ENCODE results near the gene PNPO. TPM values are rescaled to one million over a fixed set of nuclear protein-coding genes. Genes with fewer than 3 reads are reported as not detected.
"Not testable (repeated sequence)": the region's sequence is repeated elsewhere in the genome, so short reads cannot be mapped to it uniquely, and the experiment has no call there.

The PNPO gene
- total RNA-seq, 2 experiments from 2014 or later: 28.0 to 30.4 TPM

- Mint-ChIP-seq H3K4me3 (no peak overlapping the region), H3K27me3 (no peaks in the 10 kb centered on the region), H3K36me3 (peaks cover 19% of the 10 kb centered on the region), H3K9me3 (ENCODE audit: low read depth) (no peaks in the 10 kb centered on the region), H3K27ac (no peak overlapping the region), H3K4me1 (peaks cover 14% of the 10 kb centered on the region)
- DNase-seq (no peak), ATAC-seq (no peak)
- CTCF ChIA-PET: interaction anchor here (0.6 to 1.6 kb wide), 3 partner anchors 16 to 227 kb away, joined by 3 to 5 read pairs (median 3); partner anchors contain the start of gene PNPO
Observed at GRCh38 chr17:47925678-47925988, 15.7 kb upstream of the PNPO start.

GRCh38 chr17:47927821-47928400 lies 13.5 kb upstream of the PNPO start:
- H3K27me3 Mint-ChIP-seq: no peaks in the 10 kb centered on the region
- CTCF ChIA-PET: no interaction called here

GRCh38 chr17:47928415-47928814 lies 13.0 kb upstream of the PNPO start:
- CTCF ChIA-PET: interaction anchor here (0.7 kb wide), 1 partner anchor 1837 kb away, joined by 3 read pairs; no protein-coding TSS in a partner anchor
- peaks cover 18% of the 10 kb centered on the region for H3K4me1 Mint-ChIP-seq
- no peak overlapping the region for H3K4me3 Mint-ChIP-seq
- H3K27ac Mint-ChIP-seq: no peak overlapping the region
- ATAC-seq (no peak), DNase-seq (no peak)
- H3K27me3 Mint-ChIP-seq: no peaks in the 10 kb centered on the region
- no peaks in the 10 kb centered on the region for H3K9me3 Mint-ChIP-seq (ENCODE audit: low read depth)
- H3K36me3 Mint-ChIP-seq: peaks cover 15% of the 10 kb centered on the region

More at GRCh38 chr17:47927821-47928400, 13.5 kb upstream of the PNPO start:
- H3K9me3 Mint-ChIP-seq (ENCODE audit: low read depth): no peaks in the 10 kb centered on the region
- H3K4me1 Mint-ChIP-seq: peaks cover 18% of the 10 kb centered on the region
- H3K27ac Mint-ChIP-seq: no peak overlapping the region
- no peak overlapping the region for H3K4me3 Mint-ChIP-seq
- DNase-seq: no peak
- no peak for ATAC-seq
- peaks cover 15% of the 10 kb centered on the region for H3K36me3 Mint-ChIP-seq

DNA sequence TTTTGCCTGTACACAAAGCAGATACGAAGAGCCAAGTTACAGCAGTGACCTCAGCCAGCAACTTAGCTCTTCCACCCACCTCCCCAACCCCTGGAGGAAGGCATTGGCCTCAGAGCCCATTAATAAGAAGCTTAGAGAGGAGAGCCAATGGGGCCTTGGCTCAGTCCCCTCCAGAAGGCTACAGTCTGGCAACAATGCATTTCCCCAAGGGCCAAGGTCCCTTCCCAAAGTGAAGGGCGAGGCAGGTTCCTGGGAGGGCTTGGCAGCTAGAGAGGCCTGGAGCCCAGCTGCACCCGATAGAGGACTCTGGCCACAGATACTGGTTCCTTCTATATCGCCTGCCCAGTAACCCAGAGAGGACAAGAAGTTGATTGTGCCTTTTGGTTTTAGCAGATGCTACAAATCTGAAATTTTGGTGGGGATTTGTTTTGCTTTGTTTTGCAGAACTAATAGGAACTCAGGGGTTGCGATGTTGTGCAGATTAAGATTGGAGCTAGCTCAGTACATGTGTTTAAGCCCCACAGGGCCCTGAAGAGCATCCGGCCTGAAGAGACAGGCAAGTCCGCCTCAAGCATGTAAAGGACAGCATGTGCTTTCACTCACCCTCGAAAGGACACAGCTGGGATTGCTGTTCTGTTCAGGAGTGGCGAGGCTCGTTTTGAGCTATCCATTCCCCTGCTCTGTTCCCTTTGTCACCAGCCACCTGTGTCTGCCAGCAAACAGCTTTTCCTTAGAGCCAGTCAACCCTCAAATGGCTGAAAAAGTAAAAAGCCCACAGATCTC lies 12.0 kb upstream of the PNPO start:
- Mint-ChIP-seq H3K9me3 (ENCODE audit: low read depth) (no peaks in the 10 kb centered on the region), H3K4me1 (peaks cover 18% of the 10 kb centered on the region), H3K4me3 (no peak overlapping the region), H3K27ac (no peak overlapping the region), H3K27me3 (no peaks in the 10 kb centered on the region), H3K36me3 (peaks cover 15% of the 10 kb centered on the region)
- DNase-seq (no peak), ATAC-seq (no peak)
- CTCF ChIA-PET: interaction anchor here (0.7 to 2.6 kb wide), 4 partner anchors 18 to 1838 kb away, joined by 3 to 11 read pairs (median 3); no protein-coding TSS in a partner anchor

DNA sequence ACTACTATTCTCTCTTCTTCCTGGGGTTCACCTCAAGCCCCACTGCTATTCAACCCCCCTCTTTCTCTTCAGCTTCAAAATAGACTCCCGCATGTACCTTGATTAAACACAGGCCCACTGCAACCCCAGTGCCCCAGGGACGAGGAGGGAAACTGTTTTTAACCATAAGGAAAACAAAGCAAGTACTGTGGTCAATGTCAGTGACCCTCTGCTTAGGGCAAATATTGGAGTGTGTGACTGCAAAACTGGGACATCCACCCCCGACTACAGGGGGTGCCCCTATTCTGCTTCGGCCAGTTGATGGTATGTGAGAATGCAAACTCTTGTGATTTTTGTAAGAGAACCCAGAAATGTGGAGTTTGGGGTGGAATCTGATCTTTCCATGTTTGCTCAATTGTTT lies 9.5 kb upstream of the PNPO start:
- Mint-ChIP-seq H3K27ac (no peak overlapping the region), H3K9me3 (ENCODE audit: low read depth) (no peaks in the 10 kb centered on the region), H3K36me3 (peaks cover 7% of the 10 kb centered on the region), H3K27me3 (no peaks in the 10 kb centered on the region), H3K4me1 (peaks cover 19% of the 10 kb centered on the region), H3K4me3 (no peak overlapping the region)
- DNase-seq: no peak
- CTCF ChIA-PET: interaction anchor here (1.0 to 1.3 kb wide), 4 partner anchors 12 to 39 kb away, joined by 3 to 4 read pairs (median 3); partner anchors contain the start of gene CDK5RAP3
- ATAC-seq: no peak

DNA sequence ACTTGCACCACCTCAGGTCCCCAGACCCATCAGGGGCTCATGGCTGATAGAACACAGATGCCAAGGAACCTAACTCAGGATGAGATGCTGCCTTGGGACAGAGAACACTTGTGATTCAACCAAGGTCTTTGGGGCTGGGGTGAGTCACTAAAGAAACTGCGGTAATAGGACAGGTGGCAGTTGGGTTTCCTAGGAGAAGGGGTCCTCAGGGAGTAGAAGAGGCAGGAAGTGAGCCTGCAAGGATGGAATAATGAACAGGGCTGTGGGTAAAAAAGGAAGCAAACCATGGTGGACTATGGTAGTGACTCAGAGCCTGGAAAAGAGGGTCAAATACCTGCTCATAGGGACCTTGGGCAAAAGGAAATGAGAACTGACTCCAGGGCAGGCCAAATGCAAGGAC lies 6.5 kb upstream of the PNPO start:
- CTCF ChIA-PET: interaction anchor here (2.5 to 3.6 kb wide), 2 partner anchors 11 to 15 kb away, joined by 9 to 23 read pairs; no protein-coding TSS in a partner anchor
- no peak overlapping the region for H3K27ac Mint-ChIP-seq
- no peak for DNase-seq
- H3K4me1 Mint-ChIP-seq: peaks cover 13% of the 10 kb centered on the region
- no peaks in the 10 kb centered on the region for H3K27me3 Mint-ChIP-seq
- H3K9me3 Mint-ChIP-seq (ENCODE audit: low read depth): no peaks in the 10 kb centered on the region
- H3K4me3 Mint-ChIP-seq: no peak overlapping the region
- H3K36me3 Mint-ChIP-seq: peaks cover 1% of the 10 kb centered on the region
- no peak for ATAC-seq

DNA sequence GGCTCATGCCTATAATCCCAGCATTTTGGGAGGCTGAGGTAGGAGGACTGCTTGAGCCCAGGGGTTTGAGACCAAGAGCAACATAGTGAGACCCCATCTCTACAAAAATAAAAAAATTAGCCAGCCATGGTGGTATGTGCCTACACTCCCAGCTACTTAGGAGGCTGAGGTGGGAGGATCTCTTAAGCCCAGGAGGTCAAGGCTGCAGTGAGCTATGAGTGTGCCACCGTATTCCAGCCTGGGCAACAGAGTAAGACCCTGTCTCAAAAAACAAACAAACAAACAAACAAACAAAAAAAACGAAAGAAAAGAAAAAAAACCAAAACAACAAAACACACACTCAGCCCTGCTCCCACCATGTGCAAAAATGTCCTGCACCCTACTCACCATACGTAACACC lies 5.9 kb upstream of the PNPO start:
- not testable (repeated sequence) for DNase-seq; H3K9me3 Mint-ChIP-seq (ENCODE audit: low read depth); H3K27me3 Mint-ChIP-seq; H3K27ac Mint-ChIP-seq; H3K36me3 Mint-ChIP-seq; H3K4me3 Mint-ChIP-seq; ATAC-seq
- CTCF ChIA-PET: interaction anchor here (2.5 to 3.6 kb wide), 2 partner anchors 11 to 15 kb away, joined by 9 to 23 read pairs; no protein-coding TSS in a partner anchor
- H3K4me1 Mint-ChIP-seq: peaks cover 16% of the 10 kb centered on the region

DNA sequence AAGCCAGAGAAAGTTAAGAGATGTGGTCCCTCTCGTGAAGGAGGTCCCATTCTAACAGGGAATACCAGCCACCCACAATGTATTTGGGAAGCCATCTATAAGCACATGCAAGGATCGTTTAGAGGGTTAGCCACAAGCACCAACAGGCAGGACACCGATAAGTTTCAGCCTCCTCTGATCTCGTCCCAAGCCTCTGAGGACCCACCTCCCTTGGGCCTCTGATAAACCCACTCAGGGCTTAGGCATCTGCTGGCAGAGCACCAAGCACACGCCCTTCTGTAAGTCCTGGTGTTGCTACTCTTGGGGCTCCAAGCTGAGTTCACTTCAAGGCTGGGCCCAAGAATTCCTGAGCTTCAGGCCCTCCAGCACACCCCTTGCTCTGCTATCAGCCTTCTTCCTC lies 5.4 kb upstream of the PNPO start:
- CTCF ChIA-PET: interaction anchor here (1.2 to 3.6 kb wide), 3 partner anchors 10 to 44 kb away, joined by 3 to 23 read pairs (median 9); no protein-coding TSS in a partner anchor
- no peak overlapping the region for H3K4me3 Mint-ChIP-seq
- no peaks in the 10 kb centered on the region for H3K27me3 Mint-ChIP-seq
- H3K9me3 Mint-ChIP-seq (ENCODE audit: low read depth): no peaks in the 10 kb centered on the region
- ATAC-seq (no peak), DNase-seq (no peak)
- no peak overlapping the region for H3K27ac Mint-ChIP-seq
- peaks cover 3% of the 10 kb centered on the region for H3K36me3 Mint-ChIP-seq
- H3K4me1 Mint-ChIP-seq: peaks cover 19% of the 10 kb centered on the region

GRCh38 chr17:47937941-47938340 lies 3.4 kb upstream of the PNPO start:
- Mint-ChIP-seq H3K9me3 (ENCODE audit: low read depth) (no peaks in the 10 kb centered on the region), H3K36me3 (peaks cover 4% of the 10 kb centered on the region), H3K27me3 (no peaks in the 10 kb centered on the region), H3K4me1 (peaks cover 29% of the 10 kb centered on the region), H3K4me3 (no peak overlapping the region), H3K27ac (peak overlapping the region; percentile 34)
- ATAC-seq (no peak), DNase-seq (no peak)
- CTCF ChIA-PET: interaction anchor here (1.0 to 3.6 kb wide), 5 partner anchors 8 to 88 kb away, joined by 3 to 23 read pairs (median 4); partner anchors contain the start of gene CDK5RAP3

DNA sequence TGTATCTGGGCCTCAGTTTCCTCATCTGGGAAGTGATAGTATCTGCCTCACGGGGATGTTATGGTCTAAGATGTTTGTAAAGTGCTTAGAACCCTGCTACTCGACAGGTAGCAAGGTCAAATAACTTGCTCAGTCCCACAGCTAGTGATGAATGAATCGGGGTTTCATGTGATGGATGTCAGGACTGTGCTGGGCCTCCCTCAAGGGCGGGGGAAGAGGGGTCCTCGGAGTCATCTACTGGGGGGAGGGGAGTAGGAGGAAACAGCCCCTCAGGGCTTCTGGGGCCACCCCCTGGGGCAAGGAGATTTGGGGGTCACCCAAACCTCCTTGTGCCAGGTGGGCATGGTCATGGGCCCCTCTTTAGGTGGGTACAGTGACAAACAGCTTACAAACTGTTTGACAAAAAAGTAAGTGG lies 732 bp downstream of the PNPO start:
- H3K4me1 Mint-ChIP-seq: peaks cover 61% of the 10 kb centered on the region
- CTCF ChIA-PET: interaction anchor here (0.8 to 18.6 kb wide), 11 partner anchors 8 to 111 kb away, joined by 3 to 383 read pairs (median 5); partner anchors contain the start of genes CDK5RAP3, MRPL10 and SCRN2
- H3K4me3 Mint-ChIP-seq: peak overlapping the region; percentile 88
- H3K27ac Mint-ChIP-seq: peak overlapping the region; percentile 92
- DNase-seq: peak; percentile 46
- H3K9me3 Mint-ChIP-seq (ENCODE audit: low read depth): no peaks in the 10 kb centered on the region
- no peak for ATAC-seq
- no peaks in the 10 kb centered on the region for H3K27me3 Mint-ChIP-seq
- peaks cover 23% of the 10 kb centered on the region for H3K36me3 Mint-ChIP-seq

DNA sequence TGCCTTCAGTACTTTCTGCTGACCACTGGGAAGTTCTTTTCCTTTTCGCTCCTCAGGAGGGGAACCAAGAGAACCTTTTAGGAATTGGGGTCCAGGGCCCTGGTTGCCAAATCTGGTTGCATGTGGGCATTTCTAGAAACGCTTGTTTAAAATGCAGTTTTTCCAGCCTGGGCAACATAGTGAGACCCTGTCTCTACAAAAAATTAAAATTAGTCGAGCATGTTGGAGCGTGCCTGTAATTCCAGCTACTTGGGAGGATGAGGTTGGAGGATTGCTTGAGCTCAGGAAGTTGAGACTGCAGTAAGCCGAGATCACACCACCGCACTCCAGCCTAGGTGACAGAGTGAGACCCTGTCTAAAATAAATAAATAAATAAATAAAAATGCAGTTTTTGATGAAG lies 1.2 kb downstream of the PNPO start:
- ATAC-seq (no peak), DNase-seq (no peak)
- Mint-ChIP-seq H3K27ac (peak overlapping the region; percentile 92), H3K9me3 (ENCODE audit: low read depth) (no peaks in the 10 kb centered on the region), H3K4me1 (peaks cover 62% of the 10 kb centered on the region), H3K36me3 (peaks cover 24% of the 10 kb centered on the region), H3K4me3 (peak overlapping the region; percentile 88), H3K27me3 (no peaks in the 10 kb centered on the region)
- CTCF ChIA-PET: interaction anchor here (1.2 to 18.6 kb wide), 8 partner anchors 7 to 112 kb away, joined by 3 to 383 read pairs (median 8); partner anchors contain the start of genes CDK5RAP3, MRPL10 and SCRN2

- H3K4me3 Mint-ChIP-seq: no peak overlapping the region
- ATAC-seq: no peak
- H3K27me3 Mint-ChIP-seq: no peaks in the 10 kb centered on the region
Observed at GRCh38 chr17:47945080-47945479, 3.7 kb downstream of the PNPO start.

More at GRCh38 chr17:47945080-47945479, 3.7 kb downstream of the PNPO start:
- Mint-ChIP-seq H3K9me3 (ENCODE audit: low read depth) (no peaks in the 10 kb centered on the region), H3K36me3 (peaks cover 31% of the 10 kb centered on the region), H3K27ac (peak overlapping the region; percentile 73), H3K4me1 (peaks cover 71% of the 10 kb centered on the region)
- CTCF ChIA-PET: interaction anchor here (0.8 to 18.6 kb wide), 10 partner anchors 8 to 103 kb away, joined by 3 to 383 read pairs (median 6); partner anchors contain the start of gene CDK5RAP3
- DNase-seq: peak; percentile 70
